Urinary bladder (tissue), 4 donors: ENCODE results near the gene ERLIN1. TPM values are rescaled to one million over a fixed set of nuclear protein-coding genes. Genes with fewer than 3 reads are reported as not detected.
"Not testable (repeated sequence)": the region's sequence is repeated elsewhere in the genome, so short reads cannot be mapped to it uniquely, and the experiment has no call there.

Experiments used
- DNase-seq: peaks from one replicate; pipeline ENCODE4 v3.0.0-alpha.2; 2015; ENCODE audit errors: extremely low spot score
- H3K27ac ChIP-seq: one replicate; pipeline ENCODE4 v1.5.1; 2013; ENCODE audit warnings: low read depth, mild to moderate bottlenecking, moderate library complexity
- H3K36me3 ChIP-seq: one replicate; pipeline ENCODE4 v1.6.1; 2013; ENCODE audit warnings: mild to moderate bottlenecking, moderate library complexity; ENCODE audit not compliant: insufficient read depth
- H3K4me1 ChIP-seq: one replicate; pipeline ENCODE4 v1.6.1; 2013; ENCODE audit warnings: mild to moderate bottlenecking, moderate library complexity; ENCODE audit not compliant: insufficient read depth
- H3K4me3 ChIP-seq: one replicate; pipeline ENCODE4 v1.5.1; 2013; ENCODE audit warnings: low read depth, low read length
- WGBS: extraction: QIAGEN DNeasy Blood & Tissue Kit; methylation state at CpG from one replicate; pipeline ENCODE4 v1.1.7; 2013; 5-methylcytosine and 5-hydroxymethylcytosine counted together
- polyA plus RNA-seq: library from polyadenylated mRNA; stranded (reverse); fragments of 200-250 nt; gene quantifications from one replicate; pipeline ENCODE4 v1.2.3, GENCODE V29; 2013
- total RNA-seq: library from RNA; depleted of rRNA; stranded (reverse); fragments of >200 nt; gene quantifications from one replicate; pipeline ENCODE4 v1.2.3, GENCODE V29; 2014
- donor health status: healthy with polysubstance abuse.
- donor health status: healthy.

Gene ERLIN1
- total and polyA plus RNA-seq, 2 donors = 23.7 to 33.7 TPM

- no peak overlapping the region for H3K4me3 ChIP-seq
- no peak for DNase-seq
- H3K4me1 ChIP-seq = no peaks in the 10 kb centered on the region
- H3K27ac ChIP-seq = no peak overlapping the region
- no peaks in the 10 kb centered on the region for H3K36me3 ChIP-seq
- WGBS = 40% methylated on average over 7 of the region's 7 CpGs
These were observed 46.8 kb downstream of the ERLIN1 start for GRCh38 chr10:100138921-100139496.

DNA sequence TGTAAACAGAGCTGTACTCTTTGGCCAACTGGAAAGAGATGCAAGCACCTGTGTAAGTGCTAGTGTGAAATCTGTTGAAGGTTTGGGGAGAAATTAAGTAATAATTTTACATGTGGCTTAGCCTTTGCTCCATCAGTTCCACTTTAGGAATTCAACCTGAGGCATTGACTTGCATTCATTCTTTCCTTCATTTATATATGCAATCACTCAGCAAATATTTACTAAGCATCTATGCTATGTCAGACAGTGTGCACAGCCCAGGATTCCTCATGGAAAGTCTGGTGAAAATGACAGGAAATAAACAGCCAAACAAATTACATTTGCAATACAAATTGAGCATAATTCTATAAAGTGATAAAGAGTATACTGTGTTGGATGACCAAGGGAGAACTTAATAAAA, 50.3 kb downstream of the ERLIN1 start:
- no peak overlapping the region for H3K27ac ChIP-seq
- no peaks in the 10 kb centered on the region for H3K4me1 ChIP-seq
- no peak for DNase-seq
- H3K36me3 ChIP-seq = no peaks in the 10 kb centered on the region
- no peak overlapping the region for H3K4me3 ChIP-seq

DNA sequence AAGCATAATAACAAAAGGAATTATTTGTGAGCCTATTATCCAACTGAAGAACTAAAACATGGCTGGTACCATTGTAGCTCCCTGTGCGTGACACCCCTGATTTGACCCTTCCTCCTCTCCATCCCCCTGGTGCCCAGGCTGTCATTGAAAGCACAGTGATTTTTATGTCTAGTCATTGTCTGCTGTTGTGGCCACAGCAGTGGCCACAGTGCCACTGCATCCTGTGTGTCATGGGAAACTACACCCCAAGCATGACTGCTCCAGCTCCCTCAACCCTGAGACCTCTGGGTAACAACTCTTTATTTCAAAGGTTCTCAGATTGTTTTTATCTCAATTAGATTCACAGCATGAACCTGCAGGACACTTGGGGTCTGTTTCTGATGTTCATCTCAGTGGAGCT, 52.0 kb downstream of the ERLIN1 start:
- DNase-seq = no peak
- Histone ChIP-seq H3K36me3 (no peaks in the 10 kb centered on the region), H3K27ac (no peak overlapping the region), H3K4me3 (no peak overlapping the region), H3K4me1 (no peaks in the 10 kb centered on the region)
- WGBS = 94% methylated on average over 1 of the region's 1 CpG

DNA sequence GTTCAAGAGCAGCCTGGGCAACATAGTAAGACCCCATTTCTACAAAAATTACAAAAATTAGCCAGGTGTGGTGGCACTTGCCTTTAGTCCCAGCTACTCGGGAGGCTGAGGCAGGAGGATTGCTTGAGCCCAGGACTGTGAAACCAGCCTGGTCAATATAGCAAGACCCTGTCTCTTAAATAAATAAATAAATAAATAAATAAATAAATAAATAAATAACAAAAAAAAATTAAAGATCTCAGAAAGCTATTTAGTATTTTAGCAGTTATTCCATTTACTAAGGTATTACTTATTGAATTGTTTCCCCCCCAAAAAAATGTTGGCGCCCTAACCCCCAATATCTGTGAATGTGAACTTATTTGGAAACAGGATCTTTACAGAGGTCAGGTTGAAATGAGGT, 53.4 kb downstream of the ERLIN1 start:
- H3K4me3 ChIP-seq = no peak overlapping the region
- DNase-seq = no peak
- H3K27ac ChIP-seq = no peak overlapping the region
- no peaks in the 10 kb centered on the region for H3K36me3 ChIP-seq
- H3K4me1 ChIP-seq = no peaks in the 10 kb centered on the region
- 96% methylated on average over 2 of the region's 2 CpGs for WGBS

- no peak for DNase-seq
- H3K27ac ChIP-seq = no peak overlapping the region
- H3K36me3 ChIP-seq = no peaks in the 10 kb centered on the region
- no peaks in the 10 kb centered on the region for H3K4me1 ChIP-seq
- WGBS = 86% methylated on average over 3 of the region's 3 CpGs
- H3K4me3 ChIP-seq = no peak overlapping the region
These were observed 54.3 kb downstream of the ERLIN1 start for GRCh38 chr10:100131571-100131970.

- 33% methylated on average over 7 of the region's 7 CpGs for WGBS
- H3K36me3 ChIP-seq = no peaks in the 10 kb centered on the region
- H3K27ac ChIP-seq = no peak overlapping the region
- DNase-seq = peak; percentile 15
- H3K4me3 ChIP-seq = no peak overlapping the region
- H3K4me1 ChIP-seq = no peaks in the 10 kb centered on the region
These were observed 55.0 kb downstream of the ERLIN1 start for GRCh38 chr10:100130831-100131230.

GRCh38 chr10:100129424-100129823, 56.4 kb downstream of the ERLIN1 start:
- Histone ChIP-seq H3K27ac (no peak overlapping the region), H3K4me3 (no peak overlapping the region), H3K4me1 (no peaks in the 10 kb centered on the region), H3K36me3 (no peaks in the 10 kb centered on the region)
- 84% methylated on average over 9 of the region's 9 CpGs for WGBS
- DNase-seq = no peak

- H3K27ac ChIP-seq = no peak overlapping the region
- WGBS = 80% methylated on average over 8 of the region's 8 CpGs
- H3K4me1 ChIP-seq = no peaks in the 10 kb centered on the region
These were observed 56.9 kb downstream of the ERLIN1 start for GRCh38 chr10:100128951-100129350.

GRCh38 chr10:100125335-100125734, 60.5 kb downstream of the ERLIN1 start:
- not testable (repeated sequence) for H3K27ac ChIP-seq, H3K4me1 ChIP-seq, H3K36me3 ChIP-seq, H3K4me3 ChIP-seq, DNase-seq
- WGBS = 79% methylated on average over 2 of the region's 2 CpGs

More at GRCh38 chr10:100128951-100129350, 56.9 kb downstream of the ERLIN1 start:
- Histone ChIP-seq H3K36me3 (no peaks in the 10 kb centered on the region), H3K4me3 (no peak overlapping the region)
- DNase-seq = no peak

- no peaks in the 10 kb centered on the region for H3K36me3 ChIP-seq
- no peak for DNase-seq
- no peak overlapping the region for H3K4me3 ChIP-seq
- H3K27ac ChIP-seq = no peak overlapping the region
- no peaks in the 10 kb centered on the region for H3K4me1 ChIP-seq
- 92% methylated on average over 4 of the region's 4 CpGs for WGBS
These were observed 61.7 kb downstream of the ERLIN1 start for GRCh38 chr10:100124097-100124496.

- H3K4me3 ChIP-seq = no peak overlapping the region
- no peaks in the 10 kb centered on the region for H3K36me3 ChIP-seq
- DNase-seq = no peak
- H3K4me1 ChIP-seq = no peaks in the 10 kb centered on the region
- H3K27ac ChIP-seq = no peak overlapping the region
These were observed 63.0 kb downstream of the ERLIN1 start for GRCh38 chr10:100122780-100123179.

DNA sequence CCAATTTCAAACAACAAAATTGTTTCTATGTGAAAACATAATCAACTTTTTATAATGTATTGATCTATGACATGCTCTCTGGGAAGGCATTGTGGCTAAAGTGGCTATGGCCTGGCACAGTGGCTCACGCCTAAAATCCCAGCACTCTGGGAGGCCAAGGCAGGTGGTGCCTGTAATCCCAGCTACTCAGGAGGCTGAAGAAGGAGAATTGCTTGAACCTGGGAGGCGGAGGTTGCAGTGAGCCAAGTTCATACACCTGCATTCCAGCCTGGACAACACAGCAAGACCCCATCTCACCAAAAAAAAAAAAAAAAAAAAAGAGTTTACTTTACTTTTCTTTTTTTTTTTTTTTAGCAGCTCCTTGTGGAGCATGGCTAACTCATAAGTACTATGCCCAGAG, 65.3 kb downstream of the ERLIN1 start:
- 91% methylated on average over 2 of the region's 2 CpGs for WGBS

GRCh38 chr10:100119726-100120125, 66.1 kb downstream of the ERLIN1 start:
- no peaks in the 10 kb centered on the region for H3K4me1 ChIP-seq
- DNase-seq = no peak
- no peak overlapping the region for H3K4me3 ChIP-seq
- 86% methylated on average over 4 of the region's 4 CpGs for WGBS
- no peaks in the 10 kb centered on the region for H3K36me3 ChIP-seq
- H3K27ac ChIP-seq = no peak overlapping the region

More for the DNA sequence above, 65.3 kb downstream of the ERLIN1 start:
- Histone ChIP-seq H3K36me3 (no peaks in the 10 kb centered on the region), H3K27ac (no peak overlapping the region), H3K4me1 (no peaks in the 10 kb centered on the region), H3K4me3 (no peak overlapping the region)
- DNase-seq = no peak

DNA sequence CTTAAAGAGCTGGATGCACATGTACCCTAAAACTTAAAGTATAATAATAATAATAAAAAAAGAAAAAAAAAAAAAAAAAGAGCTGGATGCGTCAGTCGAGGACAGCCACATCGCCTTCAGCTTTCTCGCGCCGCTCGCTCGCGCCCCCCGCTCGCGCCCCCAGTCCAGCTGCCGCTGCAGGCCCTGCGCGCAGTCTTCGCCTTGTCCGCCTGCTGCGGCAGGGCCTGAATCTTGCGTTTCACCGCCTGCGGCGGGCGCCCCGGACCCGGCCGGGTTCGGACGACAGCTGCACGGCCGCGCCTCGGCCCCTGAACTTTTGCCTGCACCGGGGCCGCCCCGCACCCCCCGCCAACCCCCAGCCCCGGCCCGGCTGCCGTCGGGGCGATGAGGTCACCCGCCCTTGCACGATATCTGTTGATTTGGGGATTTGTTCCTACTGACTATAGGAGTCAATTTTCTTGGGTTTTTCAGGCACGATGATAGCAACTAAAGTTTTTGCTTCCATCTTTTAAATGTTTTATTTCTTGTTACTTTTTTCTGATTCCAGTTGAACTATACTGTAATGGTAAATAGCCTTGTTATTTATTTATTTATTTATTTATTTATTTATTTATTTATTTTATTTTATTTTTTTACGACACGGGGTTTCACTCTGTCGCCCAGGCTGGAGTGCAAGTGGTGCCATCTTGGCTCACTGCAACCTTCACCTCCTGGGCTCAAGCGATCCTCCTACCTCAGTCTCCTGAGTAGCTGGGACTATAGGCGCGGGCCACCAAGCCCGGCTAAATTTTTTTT, 70.7 kb downstream of the ERLIN1 start:
- peak overlapping the region; percentile 2 for H3K4me3 ChIP-seq
- H3K27ac ChIP-seq = no peak overlapping the region
- H3K36me3 ChIP-seq = no peaks in the 10 kb centered on the region
- no peak for DNase-seq
- WGBS = 22% methylated on average over 51 of the region's 51 CpGs
- no peaks in the 10 kb centered on the region for H3K4me1 ChIP-seq
